Right forelimb (tissue), 1 donor: Measurements from ENCODE around the gene RIPK4.
"Not testable (repeated sequence)": the region's sequence is repeated elsewhere in the genome, so short reads cannot be mapped to it uniquely, and the experiment has no call there.

ENCODE experiments used
- DNase-seq: peaks from one replicate; pipeline ENCODE4 v3.0.0-alpha.2; 2018

The RIPK4 gene

DNA sequence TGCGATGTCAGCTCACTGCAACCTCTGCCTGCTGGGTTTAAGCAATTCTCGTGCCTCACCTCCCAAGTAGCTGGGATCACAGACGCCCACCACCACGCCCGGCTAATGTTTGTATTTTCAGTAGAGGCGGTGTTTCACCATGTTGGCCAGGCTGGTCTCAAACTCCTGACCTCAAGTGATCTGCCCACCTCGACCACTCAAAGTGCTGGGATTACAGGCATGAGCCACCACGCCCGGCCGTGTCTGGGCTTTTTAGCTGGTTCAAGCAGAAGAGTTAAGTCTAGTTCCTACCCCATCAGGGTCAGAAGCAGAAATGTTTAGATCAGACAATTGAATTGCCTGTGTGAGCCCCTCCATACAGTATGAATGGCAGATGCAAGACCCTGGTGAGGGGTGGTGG, 27.7 kb upstream of the RIPK4 start:
- no peak for DNase-seq

DNA sequence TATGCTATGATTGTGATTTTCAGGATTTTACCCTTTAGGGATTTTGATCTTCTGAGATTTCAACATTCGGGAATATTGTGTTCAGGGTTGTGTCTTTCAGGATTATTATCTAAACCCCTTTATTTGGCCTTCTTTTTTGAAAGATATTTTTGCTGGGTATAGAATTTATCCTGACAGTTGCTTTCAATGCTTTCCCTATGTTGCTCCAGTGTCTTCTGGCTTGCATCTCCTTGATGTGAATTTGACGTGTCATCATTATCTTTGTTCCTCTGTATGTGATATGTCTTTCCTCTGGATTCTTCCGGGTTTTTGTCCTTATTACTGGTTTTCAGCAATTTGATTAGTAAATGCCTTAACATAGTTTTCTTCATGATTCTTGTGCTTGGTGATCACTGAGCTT, 25.9 kb upstream of the RIPK4 start:
- no peak for DNase-seq

DNA sequence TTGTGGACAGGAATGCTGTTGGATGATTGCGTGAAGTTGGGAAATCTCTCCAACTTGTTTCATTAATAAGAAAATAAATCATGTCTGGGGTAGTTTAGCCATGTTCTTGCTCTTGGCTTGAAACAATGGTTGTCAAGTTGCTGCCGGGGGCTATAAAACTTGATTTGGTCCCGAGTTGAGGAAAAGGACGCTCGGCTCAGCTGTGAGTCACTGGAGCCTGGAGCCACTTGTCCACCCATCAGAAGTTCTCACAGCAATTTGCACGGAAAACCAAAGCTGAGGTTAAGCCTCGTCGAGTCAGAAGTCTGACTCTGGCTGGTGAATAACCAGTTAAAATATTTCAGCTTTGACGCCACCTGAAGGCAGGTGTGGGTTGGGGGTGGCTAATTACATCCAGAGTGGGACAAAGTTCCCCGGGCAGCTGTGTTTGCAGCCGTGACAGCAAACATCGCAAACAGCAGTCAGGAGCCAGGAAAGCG, 19.7 kb upstream of the RIPK4 start:
- no peak for DNase-seq

DNA sequence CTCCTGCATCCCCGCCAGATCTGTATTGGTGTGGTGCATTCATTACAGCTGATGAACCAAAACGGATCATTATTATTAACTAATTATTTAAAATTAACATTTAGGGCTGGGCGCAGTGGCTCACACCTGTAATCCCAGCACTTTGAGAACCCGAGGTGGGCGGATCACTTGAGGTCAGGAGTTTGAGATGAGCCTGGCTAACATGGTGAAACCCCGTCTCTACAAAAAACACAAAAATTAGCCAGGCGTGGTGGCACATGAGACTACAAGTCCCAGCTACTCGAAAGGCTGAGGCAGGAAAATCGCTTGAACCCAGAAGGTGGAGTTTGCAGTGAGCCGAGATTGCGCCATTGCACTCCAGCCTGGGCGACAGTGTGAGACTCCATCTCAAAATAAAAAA, 18.4 kb upstream of the RIPK4 start:
- not testable (repeated sequence) for DNase-seq

DNA sequence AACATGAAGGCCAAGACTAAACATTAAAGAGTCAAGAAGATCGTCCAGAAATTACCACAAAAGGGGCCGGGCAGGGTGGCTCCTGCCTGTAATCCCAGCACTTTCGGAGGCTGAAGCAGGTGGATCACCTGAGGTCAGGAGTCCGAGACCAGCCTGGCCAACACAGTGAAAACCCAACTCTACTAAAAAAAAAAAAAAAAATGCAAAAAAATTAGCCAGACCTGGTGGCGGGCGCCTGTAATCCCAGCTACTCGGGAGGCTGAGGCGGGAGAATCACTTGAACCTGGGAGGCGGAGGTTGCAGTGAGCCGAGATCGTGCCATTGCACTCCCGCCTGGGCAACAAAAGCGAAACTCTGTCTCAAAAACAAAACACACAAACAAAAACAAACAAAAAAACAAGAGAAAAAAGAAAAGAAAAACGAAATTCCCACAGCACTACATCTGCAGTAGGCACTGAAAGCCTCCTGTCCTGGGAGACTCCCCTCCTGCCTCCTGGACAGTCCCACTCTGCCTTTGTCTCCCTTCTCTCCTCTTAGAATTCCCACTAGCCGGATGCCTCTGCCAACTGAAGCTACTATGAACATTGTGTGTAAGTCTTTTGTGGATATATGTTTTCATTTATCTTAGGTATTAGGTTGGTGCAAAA, 17.7 kb upstream of the RIPK4 start:
- no peak for DNase-seq

DNA sequence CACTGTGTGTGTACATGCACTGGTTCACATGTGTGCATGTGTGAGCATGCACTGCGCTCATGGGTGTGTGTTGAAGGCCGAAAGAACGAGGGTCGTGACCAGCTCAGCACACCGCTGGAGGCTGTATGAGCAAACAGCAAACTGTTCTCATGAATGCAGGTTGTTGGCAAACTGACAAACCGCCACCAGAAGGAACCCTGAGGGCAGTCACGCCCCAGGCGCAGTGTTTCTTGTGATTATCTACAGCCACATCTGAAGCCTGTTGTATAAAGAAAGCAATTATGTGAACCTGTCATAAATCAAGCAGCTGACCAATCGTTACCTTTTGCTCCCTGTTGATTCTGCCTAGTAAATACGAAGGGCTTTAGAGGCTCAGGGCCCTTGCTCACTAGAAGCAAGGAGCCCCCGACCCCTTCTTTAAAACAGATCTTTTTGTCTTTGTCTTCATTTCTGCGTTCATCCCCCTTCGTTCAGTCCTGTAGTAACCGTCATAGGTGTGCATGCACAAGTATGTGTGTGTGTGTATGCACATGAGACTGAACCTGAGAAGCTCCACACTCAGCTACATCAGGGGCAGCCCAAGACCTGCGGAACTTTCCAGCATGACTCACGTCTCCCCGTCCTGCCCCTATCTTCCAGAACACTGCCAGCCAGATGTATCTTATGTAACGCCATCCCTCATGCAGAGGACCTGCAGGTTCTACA, 16.8 kb upstream of the RIPK4 start:
- DNase-seq: no peak

DNA sequence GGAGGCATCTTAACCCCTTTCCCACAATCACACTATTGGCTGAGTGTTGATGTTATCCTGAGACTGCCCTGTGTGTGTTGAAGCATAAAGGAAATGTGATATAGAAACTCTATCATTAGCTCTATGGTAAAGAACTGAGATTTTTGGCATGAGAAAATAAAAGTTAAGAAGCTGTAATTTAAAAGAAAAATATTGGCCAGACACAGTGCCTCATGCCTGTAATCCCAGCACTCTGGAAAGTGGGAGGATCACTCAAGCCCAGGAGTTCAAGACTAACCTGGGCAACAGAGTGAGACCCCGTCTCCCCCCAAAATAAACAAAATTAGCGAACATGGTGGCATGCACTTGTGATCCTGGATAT, 14.2 kb upstream of the RIPK4 start:
- no peak for DNase-seq

DNA sequence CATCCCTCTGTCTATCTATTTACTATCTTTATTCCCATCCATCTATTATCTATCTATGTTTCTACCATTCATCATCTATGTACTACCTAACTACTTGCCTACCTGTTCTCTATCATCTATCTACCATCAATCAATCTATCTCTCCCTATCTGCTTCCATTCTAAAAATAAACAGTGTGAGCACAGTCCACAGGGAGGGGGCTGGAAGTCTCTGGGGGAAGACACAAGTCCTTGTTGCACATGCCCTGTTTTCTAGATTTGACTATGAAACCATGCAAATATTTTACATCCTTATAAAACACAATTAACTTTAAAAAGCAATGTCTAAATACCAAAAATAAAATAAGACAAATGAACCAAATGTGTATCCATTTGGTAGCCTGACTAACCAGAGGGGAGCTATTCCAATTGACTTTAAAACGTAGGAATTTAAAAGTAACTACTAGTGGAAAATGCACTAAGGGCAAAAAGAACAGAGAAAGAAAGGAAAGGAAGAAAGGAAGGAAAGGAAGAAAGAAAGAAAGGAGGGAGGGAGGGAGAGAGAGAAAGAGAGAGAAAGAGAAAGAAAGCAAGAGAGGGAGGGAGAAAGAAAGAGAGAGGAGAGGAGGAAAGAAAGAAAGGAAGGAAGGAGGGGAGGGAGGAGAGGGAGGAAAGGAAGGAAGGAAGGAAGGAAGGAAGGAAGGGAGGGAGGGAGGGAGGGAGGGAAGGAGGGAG, 13.6 kb upstream of the RIPK4 start:
- no peak for DNase-seq

DNA sequence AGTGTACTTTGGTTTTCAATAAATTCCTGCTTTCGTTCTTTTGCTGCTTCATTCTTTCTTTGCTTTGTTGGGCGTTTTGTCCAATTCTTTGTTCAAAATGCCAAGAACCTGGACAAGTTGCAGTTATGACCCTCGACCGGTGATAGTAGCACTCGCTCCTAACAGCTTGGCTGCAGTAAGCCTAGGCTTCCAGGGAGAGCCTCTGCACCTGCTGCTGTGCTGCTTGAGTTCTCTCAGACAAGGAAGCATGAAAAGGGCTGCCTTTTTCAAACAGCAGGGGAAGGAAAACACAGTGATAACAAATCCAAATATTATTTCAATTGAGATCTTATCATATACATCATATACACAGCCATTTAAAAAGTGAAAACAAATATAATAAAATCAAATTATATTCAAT, 12.8 kb upstream of the RIPK4 start:
- no peak for DNase-seq

DNA sequence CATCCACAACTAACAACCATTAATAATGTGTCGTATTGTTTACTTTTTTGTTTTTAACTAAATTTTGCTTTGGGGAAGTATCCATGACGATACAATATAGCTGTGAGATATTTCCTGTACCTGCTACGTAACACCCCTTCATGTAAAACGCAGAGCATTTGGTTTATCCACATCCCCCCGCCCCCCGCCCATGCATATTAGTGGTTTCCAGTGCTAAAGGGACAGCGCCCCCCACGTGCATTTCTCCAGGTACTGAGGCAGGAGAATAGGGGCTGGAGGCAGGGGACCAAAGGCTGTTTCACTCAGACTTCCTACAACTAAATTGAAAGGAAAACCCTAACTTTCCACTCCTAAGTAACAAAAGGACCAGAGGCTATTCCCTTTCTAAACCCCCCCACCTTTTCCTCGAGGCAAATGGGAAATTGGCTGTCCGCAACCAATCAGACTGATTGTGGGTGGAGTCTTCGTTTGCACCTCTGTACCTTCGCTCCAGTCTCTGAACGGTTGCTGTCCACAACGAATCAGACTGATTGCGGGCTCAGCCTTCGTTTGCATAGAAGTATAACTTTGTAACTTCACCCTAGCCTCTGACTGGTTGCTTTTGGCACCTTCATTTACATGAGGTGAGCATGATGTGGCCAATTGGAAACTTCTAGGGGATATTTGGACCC, 12.2 kb upstream of the RIPK4 start:
- DNase-seq: no peak

DNA sequence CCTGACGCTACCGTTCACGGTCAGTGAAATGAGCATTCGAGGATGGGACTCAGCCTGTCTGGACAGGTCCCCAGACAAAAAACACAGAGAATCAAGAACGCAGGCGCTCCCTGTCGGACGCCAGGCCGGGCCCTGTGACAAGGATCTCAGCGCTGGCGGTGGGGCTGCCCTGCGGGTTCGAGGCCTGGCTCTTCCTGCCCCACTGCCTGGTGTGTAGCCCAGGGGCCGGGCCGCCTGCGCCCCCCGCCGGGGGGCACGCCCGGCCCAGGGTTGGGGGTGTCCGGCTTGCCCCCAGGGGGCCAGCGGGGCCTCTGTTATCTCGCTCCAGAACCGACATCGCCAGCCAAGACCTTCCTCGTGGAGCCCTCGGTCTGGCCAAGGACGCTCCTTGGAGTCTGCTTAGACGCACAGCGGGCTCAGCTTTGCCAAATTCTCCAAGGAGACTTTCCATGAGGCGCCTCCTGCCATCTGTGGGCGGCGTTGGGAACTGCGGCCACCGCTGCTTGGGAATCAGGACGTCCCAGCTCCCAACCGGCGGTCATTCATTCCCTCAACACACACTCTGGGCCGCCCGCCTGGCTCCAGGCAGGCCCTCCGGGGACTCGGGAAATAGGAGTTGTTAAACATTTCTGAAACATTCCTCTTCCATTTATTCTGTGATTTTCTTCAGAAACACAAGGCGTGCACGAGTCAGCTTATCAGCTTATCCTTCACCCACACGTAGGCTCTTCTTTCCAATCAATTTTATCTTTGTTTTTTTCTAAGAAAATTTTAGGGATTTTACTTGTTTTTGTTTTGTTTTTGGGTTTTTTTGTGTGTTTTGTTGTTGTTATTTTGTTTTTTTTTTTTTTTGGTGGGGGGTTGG, 11.3 kb upstream of the RIPK4 start:
- peak; percentile 90 for DNase-seq

DNA sequence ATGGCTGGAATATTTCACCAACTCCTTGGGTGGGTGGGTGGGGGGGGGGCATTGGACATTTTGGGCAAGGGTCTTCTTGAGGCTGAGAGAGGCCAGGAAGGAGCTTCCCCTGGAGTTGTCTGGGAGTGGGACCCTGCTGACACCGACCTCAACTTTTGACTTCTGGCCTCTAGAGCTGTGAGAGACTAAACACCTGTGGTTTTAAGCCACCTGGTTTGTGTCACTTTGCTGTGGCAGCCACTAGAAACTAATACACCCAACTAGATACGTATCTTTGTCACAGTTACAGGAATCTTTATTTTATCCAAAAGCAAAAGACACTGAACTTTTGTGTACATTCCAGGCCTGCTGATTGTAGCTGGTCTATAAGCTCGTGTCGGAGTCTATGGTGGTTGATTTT, 9.9 kb upstream of the RIPK4 start:
- DNase-seq: no peak

DNA sequence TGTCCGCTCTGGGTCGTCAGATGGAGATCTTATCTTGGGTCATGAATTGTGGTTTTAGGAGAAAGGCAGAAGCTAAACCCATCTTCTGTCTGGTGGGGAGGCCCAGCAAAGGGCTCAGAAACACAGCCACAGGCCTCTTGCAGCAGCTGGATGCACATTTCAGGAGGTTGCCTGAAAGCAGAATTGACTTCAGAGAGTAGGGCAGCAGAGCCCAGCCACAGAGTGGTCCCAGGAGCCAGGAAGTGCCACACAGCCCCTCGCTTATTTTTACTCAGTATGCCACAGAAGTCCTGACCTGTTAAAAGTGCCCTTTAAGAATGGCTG, 8.3 kb upstream of the RIPK4 start:
- DNase-seq: no peak

DNA sequence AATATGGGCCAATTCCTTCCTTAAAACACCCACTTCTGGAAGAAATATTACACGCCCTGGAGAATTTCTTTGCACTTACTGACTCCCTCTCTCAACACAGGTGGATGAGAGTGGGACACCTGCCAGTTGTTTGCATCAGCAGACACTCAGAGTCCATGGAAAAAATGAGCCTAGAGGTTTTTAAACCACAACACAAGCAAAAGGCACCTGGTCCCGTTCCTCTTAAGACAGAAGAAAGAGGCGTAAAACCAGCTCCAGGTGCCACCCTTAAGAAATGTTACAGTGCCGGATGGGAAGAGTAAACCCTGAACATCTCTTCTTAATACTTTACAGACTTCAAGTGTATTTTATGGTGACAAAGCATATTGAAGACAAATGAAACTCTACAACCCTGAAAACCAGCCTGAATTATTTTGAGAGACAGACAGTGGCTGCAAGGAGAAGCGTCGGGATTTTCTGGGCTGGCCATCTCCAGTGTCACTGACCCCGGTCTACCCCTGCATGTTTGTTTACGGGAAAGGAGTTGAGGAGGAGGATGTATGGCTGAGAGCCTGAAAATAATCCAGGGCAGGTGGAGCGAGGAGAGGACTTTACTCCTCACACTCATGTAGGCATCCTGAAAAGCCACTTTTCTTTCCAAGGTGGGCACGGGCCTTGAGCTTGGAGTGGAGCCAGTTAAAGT, 7.8 kb upstream of the RIPK4 start:
- peak; percentile 24 for DNase-seq

DNA sequence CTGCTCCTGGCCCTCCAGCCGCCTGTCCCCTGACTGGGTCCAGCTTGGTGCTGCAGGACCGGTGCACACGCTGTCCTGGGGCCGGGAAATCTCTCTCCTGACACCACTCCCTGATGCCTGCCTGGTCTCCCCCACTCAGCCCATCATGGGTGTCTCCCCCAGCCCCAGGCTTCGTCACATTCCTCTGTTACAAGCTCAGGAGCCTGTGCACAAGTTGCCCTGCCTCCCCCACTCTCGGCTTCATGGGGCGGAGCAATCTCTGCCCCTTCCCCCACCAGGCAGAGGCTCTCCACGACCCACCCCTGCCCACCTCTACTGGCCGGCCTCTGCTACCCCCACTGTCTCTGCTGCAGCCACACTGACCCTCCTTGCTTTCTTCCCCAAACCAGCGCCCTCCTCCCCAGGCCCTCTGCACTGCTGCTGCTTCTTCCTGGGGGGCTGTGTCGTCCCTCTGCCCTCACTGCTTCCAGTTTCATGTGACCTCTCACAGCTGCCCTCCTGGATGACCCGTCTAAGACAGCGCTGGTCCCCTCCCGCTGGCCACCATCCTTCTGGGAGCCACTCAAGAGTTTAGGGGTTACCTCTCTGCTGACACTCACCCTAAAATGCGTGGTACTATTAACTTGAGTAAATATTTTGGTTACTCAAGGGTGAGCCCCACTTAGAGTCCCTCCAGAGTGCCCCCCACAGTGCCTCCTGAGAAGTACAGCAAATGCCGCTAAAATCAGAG, 5.7 kb upstream of the RIPK4 start:
- DNase-seq: peak; percentile 24

DNA sequence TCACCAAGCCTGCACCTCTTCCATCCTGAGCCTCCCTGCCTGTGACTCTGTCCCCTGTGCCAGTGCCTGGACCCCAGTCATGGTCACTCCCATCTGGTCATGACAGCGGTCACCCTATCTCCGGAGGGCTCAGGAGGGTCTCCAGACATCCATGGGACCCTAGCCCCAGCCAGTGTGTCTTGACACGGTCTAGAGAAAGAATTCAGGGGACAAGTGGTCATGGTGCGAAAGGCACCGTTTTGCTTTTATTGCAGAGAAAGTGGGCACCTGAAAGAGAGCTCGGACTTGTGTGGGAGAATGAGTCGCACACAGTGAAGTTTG, 4.7 kb upstream of the RIPK4 start:
- DNase-seq: peak; percentile 30

DNA sequence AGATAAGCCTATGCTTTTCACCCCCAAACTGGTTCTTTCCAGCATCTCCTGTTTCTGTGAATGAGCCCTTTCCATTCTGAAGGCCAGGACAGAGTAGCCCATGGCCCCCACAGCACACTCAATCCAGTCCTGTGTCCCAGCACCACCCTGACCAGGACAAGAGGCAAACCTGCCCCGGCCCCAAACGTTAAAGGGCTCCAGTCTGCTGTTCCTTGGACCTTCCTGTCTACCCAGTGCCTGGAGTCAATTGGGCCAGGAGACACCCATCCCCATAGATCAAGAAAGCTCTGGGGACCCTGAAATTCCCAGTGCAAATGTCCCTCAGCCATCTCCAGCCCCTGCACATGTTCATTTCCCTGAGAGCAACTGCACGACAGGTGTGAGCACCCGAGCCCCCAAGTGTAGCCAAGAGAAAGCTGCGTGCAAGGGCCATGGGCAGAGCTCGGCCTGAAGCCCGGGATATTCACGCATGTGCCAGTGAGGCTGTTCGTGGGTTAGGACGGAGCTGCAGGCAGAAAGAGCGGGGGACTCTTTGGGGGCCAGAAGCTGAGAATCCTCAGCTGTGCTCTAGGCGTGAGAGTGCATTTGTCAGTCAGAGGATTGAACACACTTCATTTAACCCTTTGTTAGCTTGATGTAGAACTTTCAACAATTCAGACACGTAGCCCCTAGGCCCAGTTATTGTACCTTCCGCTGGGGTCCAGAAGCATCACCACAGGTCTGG, 4.2 kb upstream of the RIPK4 start:
- DNase-seq: peak; percentile 41

DNA sequence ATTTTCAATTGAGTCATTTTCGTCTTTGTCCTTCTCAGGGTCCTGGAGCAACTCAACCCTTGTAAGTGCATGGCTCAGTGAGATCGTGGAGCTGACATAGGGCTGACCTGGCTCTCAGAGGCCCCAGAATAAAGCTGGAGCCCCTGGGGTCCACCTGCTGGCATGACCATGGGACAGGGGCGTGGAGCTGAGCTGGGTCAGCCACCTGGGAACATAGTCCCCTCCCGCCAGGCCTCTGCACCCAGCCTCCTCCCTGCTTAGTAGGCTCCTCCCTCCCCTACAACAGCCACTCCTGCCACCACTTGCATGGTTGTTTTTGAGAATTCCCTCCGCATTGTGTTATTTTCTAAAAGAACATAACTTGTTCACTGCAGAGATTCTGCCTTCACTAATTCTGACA, 3.1 kb upstream of the RIPK4 start:
- peak; percentile 37 for DNase-seq

DNA sequence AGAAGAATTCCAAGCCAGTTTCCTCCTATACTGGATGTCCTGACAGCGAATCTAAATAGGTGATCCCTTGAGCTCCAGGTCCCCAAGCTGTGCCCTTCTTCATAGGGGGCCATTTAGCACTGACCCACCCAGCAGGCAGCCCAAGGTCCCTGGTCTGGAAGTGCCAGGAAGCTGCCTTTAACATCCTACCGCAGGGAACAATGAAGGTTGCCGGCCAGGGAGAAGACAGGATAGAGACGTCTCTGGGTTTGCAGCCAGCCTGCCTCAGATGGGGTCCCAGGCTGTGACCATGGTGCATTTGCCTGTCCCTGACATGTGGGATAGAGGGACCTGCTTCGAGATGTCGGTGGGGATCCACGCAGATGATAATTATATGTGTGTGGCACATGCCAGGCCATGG, 2.7 kb upstream of the RIPK4 start:
- DNase-seq: peak; percentile 40

DNA sequence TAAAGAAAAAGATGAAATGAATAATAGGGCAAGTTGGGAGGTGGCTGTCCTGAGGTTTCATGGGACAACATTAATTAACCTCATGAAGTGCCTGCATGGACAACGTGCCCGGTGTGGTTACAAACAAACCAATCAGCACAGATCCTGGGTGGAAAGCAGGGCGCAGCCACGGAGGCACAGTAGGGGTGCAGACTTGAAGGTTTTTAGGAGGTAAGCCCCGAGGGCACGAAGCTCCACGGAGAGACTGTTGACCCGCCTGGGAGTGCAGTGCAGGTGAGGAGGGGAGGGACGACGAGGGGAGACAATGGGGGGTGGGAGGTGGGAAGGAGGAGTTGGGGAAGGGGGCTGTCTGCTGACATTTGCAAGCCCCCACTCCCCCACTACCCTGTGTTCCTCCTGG, 2.3 kb upstream of the RIPK4 start:
- peak; percentile 31 for DNase-seq
